Measurements from ENCODE around the gene DPH1.

- TF ChIP-seq POLR2A (IDR thresholded peaks at IDR 0.05) = no peak
- no peak for TF ChIP-seq POLR2AphosphoS5 (IDR thresholded peaks at IDR 0.05)
Observed at GRCh38 chr17:1999557-2000251, 30.2 kb upstream of the DPH1 start.
